ENCODE measurements around the gene WDR70.

GRCh38 chr5:37641933-37642332 is 262.8 kb downstream of the WDR70 start:
- TF ChIP-seq CTCF (conservative IDR thresholded peaks at IDR 0.05; ENCODE audit: low read depth, low read length) (no peak), EZH2 (IDR thresholded peaks at IDR 0.05; ENCODE audit: low read length, unreplicated experiment) (no peak), EZH2phosphoT487 (IDR thresholded peaks at IDR 0.05; ENCODE audit: borderline replicate concordance, low read length) (no peak)
